ENCODE measurements around the gene HRH1.
"Not testable (repeated sequence)": the region's sequence is repeated elsewhere in the genome, so short reads cannot be mapped to it uniquely, and the experiment has no call there.

HRH1 gene

DNA sequence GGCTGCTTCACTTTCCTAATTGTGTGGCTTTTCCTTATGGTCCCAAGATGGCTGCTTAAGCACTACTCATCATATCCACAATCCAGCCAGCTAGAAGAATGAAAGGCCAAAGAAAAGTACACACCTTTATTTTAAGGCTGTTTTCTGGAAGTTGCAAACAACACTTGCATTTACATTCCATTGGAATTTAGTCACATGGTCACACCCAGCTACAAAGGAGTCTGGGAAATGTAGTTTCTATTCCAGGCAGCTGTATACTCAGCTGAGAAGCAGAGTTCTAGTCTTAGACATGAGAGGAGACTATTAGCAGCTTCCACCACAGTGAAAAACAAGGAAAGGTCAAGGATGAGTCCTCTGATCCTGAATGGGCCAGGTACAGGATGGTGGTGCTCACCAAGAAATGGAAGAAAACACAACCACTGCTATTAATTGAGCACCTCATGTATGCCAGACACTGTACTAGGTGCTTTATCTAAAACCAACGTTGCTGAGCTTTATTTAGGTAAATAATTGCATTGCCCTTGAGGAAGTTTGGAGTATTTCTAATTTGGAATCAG lies 89.9 kb downstream of the HRH1 start:
- DNase-seq (ENCODE audit: low read depth in 2 of 2): no peak

DNA sequence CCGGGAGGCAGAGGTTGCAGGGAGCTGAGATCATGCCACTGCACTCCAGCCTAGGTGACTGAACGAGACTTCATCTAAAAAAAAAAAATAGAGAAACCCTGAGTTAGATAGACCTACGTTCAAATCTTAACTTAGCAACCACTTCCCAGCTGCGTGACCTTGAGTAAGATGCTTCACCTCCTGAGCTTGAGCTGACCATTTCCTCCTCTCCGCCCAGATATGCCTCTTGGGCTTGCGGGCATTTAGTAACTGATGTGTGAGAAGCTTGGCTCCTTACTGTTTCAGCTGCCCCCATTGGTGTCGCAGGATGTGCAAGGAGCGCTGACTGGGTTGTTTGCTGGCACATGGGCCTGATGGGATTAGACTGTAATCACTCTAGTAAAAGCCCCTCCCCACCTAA lies 91.0 kb downstream of the HRH1 start:
- no peak for DNase-seq (ENCODE audit: low read depth in 2 of 2)

DNA sequence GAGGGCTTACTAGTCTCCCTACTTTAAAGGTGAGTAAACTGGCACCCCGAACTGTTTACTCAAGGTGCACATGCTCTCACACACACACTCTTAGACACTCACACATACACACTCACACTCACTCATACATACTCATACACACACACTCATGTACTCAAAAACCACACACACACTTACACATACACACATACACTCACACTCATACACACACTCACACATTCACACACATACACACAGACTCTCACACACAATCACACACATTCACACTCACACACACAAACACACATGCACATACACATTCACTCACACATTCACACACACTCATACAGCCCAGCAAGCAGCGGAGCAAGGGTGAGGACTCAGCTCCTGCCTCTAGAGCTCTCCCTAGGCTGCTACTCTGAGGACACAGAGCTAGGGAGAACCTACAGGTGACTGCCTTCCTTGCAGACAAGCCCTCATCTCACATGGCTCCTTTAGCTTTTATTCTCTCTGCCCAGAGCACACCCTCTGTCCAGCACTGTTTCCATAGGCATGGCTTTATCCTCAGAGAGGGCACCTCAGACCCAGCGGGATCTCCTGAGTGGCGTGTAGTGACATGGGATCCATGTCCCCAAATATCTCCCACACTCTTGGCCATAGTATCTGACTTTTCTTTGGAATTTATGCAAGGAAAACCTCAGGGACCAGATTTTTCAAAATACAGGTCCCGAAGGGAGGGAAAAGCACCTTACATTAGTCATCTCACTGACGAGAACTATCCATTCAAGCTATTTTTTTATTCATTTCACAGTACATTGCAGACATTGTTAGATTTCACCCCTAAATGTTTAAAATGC lies 91.8 kb downstream of the HRH1 start:
- DNase-seq (ENCODE audit: low read depth in 2 of 2): no peak

DNA sequence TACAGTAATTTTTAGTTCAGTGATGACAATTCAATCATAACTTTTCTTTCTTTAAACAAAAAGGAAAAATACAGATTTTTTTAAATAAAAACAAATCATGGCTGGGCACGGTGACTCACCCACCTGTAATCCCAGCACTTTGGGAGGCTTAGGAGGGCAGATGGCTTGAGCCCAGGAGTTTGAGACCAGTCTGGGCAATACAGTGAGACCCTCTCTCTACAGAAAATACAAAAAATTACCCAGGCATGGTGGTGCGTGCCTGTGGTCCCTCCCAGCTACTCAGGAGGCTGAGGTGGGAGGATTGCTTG lies 92.3 kb downstream of the HRH1 start:
- DNase-seq (ENCODE audit: low read depth in 2 of 2): no peak

DNA sequence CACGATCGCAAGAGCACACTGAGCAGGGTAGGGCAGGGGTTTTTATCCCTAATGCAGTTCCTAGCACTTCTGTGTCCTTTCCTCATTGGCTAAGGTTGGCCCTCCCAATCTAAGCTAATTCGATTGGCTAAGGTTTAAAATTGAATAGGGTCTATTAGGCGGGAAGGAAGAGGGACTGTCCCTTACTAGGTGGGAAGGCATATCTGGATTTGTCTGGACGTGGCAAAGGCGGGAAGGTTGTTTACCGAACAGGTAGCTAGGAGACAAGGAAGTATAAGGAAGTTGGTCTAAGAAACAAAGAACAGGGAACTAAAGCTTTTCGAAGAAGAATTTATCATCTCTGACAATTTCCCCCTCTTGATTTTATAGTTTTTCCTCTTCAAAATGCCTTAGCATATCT lies 93.1 kb downstream of the HRH1 start:
- DNase-seq (ENCODE audit: low read depth in 2 of 2): no peak

DNA sequence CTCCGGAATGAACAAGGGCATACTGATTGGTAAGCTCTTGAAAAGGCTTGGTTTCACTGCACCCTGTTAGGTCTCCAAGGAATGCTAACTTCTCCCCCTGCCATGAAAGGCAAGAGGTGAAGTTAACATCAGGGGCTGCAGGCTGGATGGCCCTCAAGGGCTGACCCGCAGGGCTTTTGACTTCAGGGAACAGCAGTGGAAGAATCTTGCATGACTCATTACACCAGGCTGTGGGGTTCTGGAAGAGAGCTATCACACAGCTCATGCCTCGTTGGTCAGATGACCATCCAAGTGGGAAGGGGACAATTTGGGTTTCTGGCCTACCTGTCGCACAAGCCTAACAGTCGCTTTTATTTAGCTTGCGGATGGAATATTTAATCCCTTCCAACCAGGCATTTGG lies 94.3 kb downstream of the HRH1 start:
- DNase-seq (ENCODE audit: low read depth in 2 of 2): no peak

DNA sequence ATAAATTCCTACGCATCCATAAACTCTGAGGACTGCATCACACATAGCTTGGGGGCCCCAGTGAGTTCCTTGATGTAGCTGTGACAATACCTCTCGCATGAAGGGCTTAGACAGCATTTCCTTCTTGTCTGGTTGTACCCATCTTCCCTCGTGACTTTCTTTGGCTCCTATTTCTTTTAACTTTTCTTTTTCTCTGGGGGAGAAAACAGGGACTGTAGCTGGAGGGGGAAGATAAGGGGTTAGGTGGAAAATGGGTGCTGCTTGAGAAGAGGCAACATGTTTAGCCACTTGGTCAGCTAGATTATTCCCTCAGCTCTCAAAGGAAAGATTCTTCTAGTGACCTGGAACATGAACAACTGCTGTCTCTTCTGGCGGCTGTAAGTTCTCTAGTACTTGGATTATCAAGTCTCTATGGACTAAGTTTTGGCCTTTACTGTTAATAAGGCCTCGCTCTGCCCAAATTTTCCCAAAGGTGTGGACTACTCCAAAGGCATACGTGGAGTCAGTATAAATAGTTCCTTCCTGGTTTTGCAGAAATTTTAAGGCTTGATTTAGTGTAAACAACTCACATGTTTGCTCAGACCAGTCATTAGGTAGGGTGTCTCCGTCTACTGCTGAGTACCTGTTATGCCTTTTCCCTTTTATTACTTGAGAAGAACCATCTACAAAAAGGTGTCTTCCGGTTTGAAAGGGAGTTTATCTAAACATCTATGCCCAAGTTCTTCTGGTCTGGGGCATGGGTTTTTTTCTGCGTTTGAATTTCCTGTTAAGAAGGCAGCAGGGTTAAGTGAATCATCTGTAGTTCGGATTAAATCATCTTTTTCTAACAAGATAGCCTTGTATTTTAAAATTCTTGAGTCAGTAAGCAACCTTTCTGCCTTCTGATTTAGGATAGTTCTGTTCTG lies 96.9 kb downstream of the HRH1 start:
- DNase-seq (ENCODE audit: low read depth in 2 of 2): no peak

DNA sequence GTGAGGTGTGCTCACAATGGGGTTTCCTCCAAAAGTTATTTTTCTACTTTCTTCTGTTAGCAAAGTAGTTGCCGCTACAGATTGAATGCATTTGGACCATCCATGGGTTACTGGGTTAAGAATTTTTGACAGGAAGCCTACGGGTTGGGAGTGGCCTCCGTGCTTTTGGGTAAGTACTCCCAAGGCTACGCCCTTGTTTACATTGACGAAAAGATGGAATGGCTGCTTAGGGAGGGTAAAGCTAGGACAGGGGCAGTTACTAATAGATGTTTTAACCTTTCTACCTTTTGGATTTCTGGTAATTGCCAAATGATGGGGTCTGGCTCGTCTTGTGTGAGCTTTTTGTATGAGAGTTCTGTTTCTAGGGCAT lies 97.5 kb downstream of the HRH1 start:
- DNase-seq (ENCODE audit: low read depth in 2 of 2): no peak

DNA sequence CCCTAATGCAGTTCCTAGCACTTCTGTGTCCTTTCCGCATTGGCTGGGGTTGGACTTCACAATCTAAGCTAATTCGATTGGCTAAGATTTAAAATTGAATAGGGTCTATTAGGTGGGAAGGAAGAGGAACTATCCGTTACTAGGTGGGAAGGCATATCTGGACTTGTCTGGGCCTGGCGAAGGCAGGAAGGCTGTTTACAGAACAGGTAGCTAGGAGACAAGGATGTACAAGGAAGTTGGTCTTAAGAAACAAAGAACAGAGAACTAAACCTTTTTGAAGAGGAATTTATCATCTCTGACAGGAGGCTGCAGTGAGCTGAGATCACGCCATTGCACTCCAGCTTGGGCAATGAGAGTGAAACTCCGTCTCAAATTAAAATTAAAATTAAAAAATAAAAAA lies 100.6 kb downstream of the HRH1 start:
- DNase-seq (ENCODE audit: low read depth in 2 of 2): no peak

DNA sequence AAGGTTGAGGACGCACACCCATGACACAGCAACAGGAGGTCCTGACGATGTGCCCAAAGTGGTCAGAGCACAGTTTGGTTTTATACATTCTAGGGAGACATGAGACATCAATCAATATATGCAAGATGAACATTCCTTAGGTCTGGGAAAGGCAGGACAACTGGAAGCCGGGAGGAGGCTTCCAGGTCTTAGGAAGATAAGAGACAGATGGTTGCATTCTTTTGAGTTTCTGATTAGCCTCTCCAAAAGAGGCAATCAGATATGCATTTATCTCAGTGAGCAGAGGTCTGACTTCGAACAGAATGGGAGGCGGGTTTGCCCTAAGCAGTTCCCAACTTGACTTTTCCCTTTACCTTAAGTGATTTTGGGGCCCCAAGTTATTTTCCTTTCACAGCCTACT lies 101.2 kb downstream of the HRH1 start:
- not testable (repeated sequence) for DNase-seq (ENCODE audit: low read depth in 2 of 2)

DNA sequence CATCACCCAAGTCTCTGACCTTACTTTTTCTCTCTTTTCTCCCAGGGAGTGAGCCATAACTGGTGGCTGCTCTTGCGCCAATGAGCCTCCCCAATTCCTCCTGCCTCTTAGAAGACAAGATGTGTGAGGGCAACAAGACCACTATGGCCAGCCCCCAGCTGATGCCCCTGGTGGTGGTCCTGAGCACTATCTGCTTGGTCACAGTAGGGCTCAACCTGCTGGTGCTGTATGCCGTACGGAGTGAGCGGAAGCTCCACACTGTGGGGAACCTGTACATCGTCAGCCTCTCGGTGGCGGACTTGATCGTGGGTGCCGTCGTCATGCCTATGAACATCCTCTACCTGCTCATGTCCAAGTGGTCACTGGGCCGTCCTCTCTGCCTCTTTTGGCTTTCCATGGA lies 104.7 kb downstream of the HRH1 start:
- DNase-seq (ENCODE audit: low read depth in 2 of 2): no peak

DNA sequence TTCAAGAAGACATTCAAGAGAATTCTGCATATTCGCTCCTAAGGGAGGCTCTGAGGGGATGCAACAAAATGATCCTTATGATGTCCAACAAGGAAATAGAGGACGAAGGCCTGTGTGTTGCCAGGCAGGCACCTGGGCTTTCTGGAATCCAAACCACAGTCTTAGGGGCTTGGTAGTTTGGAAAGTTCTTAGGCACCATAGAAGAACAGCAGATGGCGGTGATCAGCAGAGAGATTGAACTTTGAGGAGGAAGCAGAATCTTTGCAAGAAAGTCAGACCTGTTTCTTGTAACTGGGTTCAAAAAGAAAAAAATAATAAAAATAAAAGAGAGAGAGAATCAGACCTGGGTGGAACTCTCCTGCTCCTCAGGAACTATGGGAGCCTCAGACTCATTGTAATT lies 106.2 kb downstream of the HRH1 start:
- no peak for DNase-seq (ENCODE audit: low read depth in 2 of 2)

DNA sequence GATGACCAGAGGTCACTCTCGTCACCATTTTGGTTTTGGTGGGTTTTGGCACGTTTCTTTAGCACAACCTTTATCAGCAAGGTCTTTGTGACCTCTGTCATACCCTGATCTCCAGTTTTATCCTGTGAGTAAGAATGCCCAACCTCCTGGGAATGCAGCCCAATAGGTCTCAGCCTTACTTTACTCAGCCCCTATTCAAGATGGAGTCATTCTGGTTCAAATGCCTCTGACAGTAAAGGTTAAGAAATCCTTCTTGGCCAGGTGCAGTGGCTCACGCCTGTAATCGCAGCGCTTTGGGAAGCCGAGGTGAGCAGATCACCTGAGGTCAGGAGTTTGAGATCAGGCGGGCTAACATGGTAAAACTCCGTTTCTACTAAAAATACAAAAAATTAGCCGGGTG lies 114.7 kb downstream of the HRH1 start:
- no peak for DNase-seq (ENCODE audit: low read depth in 2 of 2)

DNA sequence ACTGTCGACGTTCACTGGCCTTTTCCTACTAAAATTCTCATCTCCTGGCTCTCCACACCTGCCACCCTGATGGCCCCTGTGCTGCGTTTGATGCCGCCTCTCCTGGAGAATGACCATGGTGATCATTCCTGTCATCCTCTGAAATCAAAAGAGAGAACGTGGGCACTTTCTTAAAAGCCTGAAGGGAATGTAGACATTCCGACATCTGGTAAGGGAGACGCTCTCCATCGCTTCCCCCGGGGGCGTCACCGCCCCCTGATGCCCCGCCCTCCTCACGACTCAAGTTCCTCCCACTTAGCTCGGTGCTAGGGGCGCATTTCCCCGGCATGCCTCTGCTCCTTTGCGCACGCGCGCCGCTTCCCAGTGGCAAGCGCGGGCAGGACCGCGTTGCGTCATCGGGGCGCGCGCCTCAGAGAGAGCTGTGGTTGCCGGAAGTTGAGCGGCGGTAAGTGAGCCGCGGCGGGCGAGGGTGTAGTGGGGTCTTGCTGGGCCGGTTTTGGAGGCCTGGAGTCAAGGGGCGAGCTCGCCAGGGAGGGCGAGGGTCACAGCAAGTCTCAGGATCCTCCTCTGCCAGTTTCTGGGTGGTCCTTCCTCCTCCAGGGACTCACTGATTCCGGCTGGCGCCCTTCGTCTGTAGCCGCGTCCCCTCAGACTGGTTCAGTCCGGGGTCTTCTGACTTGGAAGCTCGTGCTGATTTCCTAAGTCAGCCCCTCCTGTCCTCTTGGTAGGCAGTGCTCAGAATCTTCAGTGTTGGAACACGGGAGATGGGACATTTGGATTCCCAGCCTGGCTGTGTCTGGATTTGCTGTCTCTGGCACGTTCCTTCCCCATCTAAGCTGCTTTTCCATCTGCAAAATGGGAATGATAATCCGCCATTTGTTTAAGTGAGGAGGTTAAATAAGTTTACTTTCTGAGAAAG lies 118.0 kb downstream of the HRH1 start, which contains the start of gene ATG7:
ATG7 (plus strand) TSS at position 412 of the 919 bp plus-strand sequence. CDS start 26,299 bp downstream, outside the sequence.
- peak; percentile 95 to 97 for DNase-seq (ENCODE audit: low read depth in 2 of 2)

DNA sequence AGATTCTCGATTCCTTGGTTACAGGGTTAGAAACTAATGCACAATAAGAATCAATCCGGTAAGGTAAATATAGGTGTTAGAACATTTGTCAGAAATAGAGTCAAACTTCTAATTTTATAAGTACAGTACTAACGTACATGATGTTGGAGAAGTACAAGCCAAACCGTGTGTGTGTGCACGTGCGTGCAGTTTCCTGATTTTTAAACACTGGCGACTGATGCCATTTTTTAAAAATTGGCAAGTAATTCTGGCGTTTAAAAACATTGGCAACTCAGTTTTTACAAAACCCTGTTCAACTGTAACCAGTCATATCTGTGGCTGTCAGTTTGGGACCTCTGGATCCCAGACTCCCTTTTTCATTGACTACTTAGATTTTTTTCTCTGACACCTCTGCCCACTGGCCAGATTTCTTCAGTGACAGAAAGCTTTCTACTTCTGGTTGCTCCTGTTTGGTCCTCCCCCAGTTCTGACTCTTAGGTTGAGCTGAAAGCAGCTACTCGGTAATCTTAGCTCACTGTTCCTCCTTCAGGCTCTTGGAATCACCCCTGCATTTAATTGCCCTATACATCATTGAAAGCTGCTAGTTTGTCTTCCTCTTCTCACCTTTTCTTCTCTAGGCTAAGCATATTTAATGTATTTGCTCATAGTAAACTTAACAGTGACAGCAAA lies 118.7 kb downstream of the HRH1 start:
- no peak for DNase-seq (ENCODE audit: low read depth in 2 of 2)

DNA sequence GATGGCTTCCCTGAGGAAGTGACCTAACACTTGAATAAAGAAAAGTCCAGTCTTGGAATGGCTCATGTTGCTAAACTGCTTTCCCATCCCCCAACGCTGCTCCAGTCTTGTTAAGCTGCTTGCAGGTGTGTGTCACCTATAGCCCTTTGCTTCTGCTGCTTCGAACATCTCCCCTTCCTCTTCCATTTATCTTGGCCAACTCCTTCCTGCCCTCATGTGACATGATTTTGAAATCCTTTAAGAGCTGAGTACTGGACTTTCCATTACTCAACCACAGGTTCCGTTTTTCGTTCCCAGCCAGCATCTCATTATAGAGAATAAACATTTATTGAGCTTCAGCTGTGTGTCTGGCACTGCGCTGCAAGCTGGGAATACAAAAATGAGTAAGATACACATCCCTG lies 119.6 kb downstream of the HRH1 start:
- no peak for DNase-seq (ENCODE audit: low read depth in 2 of 2)

DNA sequence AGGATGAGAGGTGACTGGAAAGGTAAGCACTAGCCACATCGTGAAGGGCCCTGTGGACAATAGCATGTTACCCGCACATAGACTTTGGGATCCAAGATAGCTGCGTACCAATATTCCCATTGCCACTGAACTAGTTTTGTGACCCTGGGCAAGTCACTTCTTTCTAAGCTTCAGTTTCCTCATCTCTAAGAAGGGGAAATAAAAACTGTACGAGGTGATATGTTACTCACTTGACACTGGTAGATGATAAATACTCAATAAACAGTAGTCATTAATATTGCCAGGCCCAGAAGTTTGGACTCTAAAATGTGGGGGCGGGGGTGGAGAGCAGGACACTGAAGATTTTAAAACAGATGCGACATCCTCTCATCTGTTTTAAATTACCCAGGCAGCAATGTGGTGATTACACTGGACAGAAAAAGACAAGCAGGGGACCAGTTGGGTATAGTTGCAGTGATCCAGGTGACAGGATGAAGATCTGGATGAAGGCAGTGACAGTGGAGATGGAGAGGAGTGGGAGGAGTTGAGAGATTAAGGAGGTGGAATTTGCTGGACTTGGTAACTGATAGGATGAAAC lies 120.4 kb downstream of the HRH1 start:
- DNase-seq (ENCODE audit: low read depth in 2 of 2): no peak

DNA sequence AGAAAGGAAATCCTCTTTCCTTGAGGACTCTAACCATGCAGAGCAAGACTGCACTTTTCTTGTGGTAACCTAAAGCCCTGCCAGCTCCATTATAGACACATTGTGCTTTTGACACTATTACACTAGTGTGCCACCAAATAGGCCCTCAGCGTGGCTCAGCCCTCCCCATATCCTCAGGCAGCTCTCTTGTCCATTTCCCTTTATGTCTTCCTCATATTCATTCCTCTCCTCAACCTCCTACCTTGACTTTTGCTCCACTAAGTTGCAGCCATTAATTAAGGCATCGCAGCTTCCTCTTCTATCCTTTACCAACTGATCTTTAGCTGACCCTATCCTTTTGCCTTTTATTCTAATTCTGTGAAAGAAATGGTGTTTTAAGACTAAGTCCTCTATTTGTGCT lies 121.6 kb downstream of the HRH1 start:
- no peak for DNase-seq (ENCODE audit: low read depth in 2 of 2)

DNA sequence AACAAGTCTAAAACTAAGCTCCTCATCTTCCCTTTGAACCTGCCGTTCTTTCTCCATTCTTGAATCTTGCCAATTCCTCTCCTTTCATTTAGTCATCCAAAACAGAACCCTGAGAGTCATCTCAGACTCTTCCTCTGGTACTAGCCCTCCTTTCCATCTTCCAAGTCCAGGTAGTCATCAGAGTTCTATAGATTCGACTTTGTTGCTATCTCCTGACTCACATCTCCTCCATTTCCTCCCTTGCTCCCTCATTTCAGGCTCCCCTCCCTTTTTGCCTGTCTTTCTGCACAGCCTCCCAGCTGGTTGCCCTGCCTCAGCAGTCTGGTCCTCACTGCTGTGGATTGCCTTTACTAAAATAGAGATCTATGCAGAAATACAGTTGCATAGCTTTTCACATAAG lies 122.6 kb downstream of the HRH1 start:
- DNase-seq (ENCODE audit: low read depth in 2 of 2): no peak

DNA sequence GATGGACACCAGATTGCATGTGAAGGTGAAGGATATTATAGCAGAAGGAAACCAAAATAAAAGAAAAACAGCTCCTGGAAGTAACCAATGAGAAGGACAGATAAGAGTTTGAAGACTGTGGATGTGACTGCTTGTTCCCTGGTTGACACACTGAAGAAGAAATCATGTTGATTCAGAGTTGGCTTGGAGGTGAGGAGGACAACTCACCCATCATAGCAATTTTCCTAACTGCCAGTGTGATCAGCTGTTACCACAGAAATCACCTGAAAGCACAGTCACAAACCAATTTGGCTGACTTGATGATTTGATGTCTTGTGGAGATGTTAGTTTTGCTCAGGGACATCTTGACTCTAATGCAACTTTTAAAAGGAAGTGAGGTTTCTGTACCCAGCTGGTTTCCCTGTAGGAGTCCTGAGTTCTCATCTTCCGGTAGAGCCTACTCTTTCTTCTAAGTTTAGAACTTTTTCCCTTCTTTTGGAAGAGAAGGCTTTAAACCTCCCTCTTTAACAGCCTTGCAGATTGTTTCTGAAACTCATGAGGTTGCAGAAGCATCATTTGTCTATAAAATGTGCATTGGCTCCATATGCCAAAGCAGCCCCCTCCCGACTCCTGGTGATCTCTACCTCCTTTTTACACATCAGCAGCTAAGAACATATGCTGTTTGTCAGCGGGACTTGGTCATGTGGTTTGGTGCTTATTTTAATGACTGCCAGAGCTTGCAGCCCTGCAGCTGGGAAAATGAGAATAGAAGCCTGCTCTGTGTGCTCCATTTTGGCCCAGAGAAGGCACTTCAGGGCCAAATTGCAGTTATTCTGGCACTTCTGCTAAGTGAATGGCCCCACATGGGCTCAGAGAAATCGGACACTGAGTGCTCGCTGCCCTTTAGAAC lies 128.2 kb downstream of the HRH1 start:
- no peak for DNase-seq (ENCODE audit: low read depth in 2 of 2)

Measured in activated CD4-positive, alpha-beta T cell treated with anti-CD3 and anti-CD28 coated beads for 24 hours (primary cell).